Gastrocnemius medialis (tissue), 4 donors: ENCODE measurements around the gene MTERF4.

ENCODE experiments used
- CTCF ChIP-seq, 5 experiments: fragments of 450-650 bp in 3 of 5; fragments of 200-600 bp in 2 of 5; sonication (generic) in 2 of 5; IDR thresholded peaks in 4 of 5; conservative IDR thresholded peaks in 1 of 5; 1 replicate in 4 of 5; 2 replicates in 1 of 5; pipeline ENCODE4 v1.5.1; 2016 to 2019; ENCODE audit warnings: antibody characterized with exemption in 5 of 5, mild to moderate bottlenecking in 3 of 5, moderate library complexity in 3 of 5
- POLR2A ChIP-seq, 2 donors: fragments of 450-650 bp; IDR thresholded peaks; one replicate each; pipeline ENCODE4 v1.6.1; 2017; ENCODE audit warnings: antibody characterized with exemption in 2 of 2, mild to moderate bottlenecking in 2 of 2, moderate library complexity in 2 of 2

GRCh38 chr2:241070361-241070760 is 31.7 kb downstream of the MTERF4 start:
- TF ChIP-seq CTCF (IDR thresholded peaks at IDR 0.05 in 4 of 5, conservative IDR thresholded peaks at IDR 0.05 in 1 of 5) (no peak), POLR2A (IDR thresholded peaks at IDR 0.05) (no peak)
